GM10266 (cell line): ENCODE measurements around the gene PLCB4.

Experiments
- DNase-seq: peaks from one replicate; pipeline ENCODE4 v3.0.0; 2012; ENCODE audit errors: extremely low spot score
- TF ChIP-seq, protein P1 (sequence below): IDR thresholded peaks from 2 replicates; pipeline ENCODE4 v1.5.1; 2012; ENCODE audit warnings: mild to moderate bottlenecking, low read depth; ENCODE audit not compliant: control insufficient read depth, insufficient read depth; ENCODE audit errors: missing control alignments

The PLCB4 gene

GRCh38 chr20:9496155-9496554 is 427.3 kb downstream of the PLCB4 start:
- TF ChIP-seq, protein P1, sequence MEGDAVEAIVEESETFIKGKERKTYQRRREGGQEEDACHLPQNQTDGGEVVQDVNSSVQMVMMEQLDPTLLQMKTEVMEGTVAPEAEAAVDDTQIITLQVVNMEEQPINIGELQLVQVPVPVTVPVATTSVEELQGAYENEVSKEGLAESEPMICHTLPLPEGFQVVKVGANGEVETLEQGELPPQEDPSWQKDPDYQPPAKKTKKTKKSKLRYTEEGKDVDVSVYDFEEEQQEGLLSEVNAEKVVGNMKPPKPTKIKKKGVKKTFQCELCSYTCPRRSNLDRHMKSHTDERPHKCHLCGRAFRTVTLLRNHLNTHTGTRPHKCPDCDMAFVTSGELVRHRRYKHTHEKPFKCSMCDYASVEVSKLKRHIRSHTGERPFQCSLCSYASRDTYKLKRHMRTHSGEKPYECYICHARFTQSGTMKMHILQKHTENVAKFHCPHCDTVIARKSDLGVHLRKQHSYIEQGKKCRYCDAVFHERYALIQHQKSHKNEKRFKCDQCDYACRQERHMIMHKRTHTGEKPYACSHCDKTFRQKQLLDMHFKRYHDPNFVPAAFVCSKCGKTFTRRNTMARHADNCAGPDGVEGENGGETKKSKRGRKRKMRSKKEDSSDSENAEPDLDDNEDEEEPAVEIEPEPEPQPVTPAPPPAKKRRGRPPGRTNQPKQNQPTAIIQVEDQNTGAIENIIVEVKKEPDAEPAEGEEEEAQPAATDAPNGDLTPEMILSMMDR = no peak
- no peak for DNase-seq

GRCh38 chr20:9498322-9498721 is 429.4 kb downstream of the PLCB4 start:
- DNase-seq = no peak
- TF ChIP-seq, protein P1 = no peak

DNA sequence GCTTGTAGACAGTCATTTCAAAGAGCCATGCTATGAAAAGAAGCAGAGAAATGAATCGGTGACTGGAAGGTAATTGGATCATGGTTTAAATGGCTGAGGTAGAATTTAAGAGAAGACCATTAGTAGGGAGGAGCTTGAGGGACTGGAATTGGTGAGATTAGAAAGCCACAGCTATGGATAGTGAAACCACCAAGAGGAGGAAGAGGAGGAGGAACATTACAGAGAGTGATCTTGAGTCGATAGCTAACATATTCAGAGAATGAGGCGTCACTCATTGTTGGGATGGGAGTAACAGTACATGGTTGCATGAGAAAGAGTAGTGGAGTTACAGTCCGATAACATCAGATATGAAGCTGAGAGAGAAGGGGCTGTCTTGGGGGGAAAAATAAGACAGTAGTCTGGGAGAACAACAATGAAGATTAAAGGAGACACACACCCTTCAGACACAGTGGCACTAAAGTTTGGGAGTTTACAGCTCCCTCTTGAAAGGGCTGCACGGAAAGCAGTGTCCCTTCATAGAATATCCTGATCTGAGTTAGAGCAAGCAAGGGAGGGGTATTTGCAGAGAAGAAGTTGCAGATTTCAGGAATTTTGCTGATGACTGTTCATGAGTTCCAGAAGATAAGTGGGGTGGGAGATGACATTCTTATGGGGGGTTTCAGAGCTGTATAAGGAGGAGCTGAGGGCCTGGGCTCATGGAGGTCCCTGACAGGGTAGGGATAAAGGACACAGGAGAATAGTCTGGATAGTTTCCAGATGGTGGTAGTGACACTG is 430.4 kb downstream of the PLCB4 start:
- TF ChIP-seq, protein P1 = no peak
- DNase-seq = no peak

DNA sequence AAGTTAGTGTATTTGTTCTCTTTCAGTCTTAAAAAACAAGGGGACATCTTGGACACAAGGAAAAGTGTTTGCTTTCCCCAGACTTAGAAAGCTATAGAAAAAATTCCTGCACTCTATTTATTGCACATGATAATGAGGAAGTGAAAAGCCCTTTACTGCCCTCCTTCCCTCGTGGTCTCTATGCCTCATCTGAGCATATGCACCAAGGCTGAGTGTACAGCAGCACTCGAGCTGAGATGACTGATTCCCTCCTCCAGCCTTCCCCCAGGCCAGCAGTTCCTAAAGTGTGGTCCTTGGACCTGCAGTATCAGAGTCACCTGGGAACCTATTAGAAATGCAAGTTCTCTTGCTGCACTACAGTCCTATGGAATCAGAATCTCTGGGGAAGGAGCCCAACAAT is 431.2 kb downstream of the PLCB4 start:
- TF ChIP-seq, protein P1 = no peak
- no peak for DNase-seq

DNA sequence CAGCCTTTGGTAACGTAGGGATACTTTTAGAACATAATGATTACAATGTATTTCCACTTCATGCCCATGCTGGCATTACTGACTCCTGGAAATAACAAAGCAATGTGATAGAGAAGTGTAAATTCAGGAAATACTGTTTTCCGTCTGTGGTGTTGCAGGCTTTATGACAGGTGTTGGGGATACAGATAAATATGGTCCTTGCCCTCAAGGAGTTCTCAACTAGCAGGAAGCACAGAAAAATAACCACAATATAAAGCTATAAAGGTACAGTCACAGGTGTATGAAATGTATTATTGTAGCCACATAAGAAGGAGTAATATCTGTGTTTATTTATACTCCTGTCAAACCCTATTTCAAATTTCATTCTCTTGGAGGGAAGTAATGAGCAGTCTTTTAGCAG is 432.6 kb downstream of the PLCB4 start:
- TF ChIP-seq, protein P1 = no peak

DNA sequence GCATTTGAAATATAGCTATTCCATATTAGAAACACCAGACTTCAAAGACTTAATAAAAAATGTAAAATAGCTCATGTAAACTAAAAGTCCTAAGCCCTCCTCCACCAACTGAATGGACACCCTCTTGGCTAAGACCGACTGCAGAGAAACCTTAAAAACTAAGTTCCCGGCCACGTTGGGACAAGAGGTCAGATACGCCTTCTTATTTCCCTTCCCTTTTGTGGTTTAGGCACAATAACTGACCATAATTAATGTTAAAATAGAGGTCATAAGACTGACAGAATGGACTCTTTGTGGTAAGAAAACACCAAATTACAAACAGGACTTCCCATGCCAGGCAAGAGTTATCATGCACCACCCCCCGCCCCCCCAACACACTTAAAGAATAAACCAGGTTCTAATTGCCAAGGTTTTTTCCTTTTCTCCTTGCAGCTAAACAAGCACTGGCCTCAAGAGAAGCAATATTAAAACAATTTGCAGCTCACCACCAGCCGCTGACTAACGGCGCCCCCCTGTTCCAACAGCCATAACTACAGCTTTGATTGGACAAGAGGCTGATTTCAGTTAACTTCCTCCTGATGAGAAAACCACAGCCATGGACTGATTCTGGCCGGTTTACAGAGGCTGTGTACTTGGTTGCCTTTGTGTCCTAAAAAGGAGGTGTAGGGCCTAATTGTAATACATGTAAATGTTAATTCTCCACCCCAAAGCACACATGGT is 434.8 kb downstream of the PLCB4 start:
- TF ChIP-seq, protein P1 = no peak
- DNase-seq = no peak

More for the DNA sequence above, 432.6 kb downstream of the PLCB4 start:
- no peak for DNase-seq

- TF ChIP-seq, protein P1 = no peak
These were observed 437.5 kb downstream of the PLCB4 start for GRCh38 chr20:9506280-9506821.

More at GRCh38 chr20:9506280-9506821, 437.5 kb downstream of the PLCB4 start:
- DNase-seq = no peak
